Measurements from ENCODE around the gene SNX15.
"Not testable (repeated sequence)": the region's sequence is repeated elsewhere in the genome, so short reads cannot be mapped to it uniquely, and the experiment has no call there.

The SNX15 gene

DNA sequence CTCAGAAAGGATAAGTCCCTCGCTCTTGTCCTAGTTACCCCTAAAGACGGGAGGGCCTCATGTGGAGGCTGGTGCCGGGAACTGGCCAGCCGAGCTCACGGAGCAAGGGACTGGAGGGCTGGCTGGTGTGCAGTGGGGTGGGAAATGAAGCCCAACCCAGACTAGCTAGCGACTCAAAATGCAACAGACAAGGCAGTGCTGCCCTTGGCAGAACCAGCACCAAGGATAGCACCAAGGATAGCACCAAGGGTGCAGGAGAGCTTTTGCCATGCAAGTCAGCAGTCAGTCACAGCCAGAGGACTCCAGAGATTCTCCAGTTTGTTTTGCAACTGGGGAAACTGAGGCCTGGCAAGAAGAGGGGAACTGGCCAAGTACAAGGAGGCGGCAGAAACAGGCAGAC lies 24.0 kb upstream of the SNX15 start:
- TF ChIP-seq, protein P1, sequence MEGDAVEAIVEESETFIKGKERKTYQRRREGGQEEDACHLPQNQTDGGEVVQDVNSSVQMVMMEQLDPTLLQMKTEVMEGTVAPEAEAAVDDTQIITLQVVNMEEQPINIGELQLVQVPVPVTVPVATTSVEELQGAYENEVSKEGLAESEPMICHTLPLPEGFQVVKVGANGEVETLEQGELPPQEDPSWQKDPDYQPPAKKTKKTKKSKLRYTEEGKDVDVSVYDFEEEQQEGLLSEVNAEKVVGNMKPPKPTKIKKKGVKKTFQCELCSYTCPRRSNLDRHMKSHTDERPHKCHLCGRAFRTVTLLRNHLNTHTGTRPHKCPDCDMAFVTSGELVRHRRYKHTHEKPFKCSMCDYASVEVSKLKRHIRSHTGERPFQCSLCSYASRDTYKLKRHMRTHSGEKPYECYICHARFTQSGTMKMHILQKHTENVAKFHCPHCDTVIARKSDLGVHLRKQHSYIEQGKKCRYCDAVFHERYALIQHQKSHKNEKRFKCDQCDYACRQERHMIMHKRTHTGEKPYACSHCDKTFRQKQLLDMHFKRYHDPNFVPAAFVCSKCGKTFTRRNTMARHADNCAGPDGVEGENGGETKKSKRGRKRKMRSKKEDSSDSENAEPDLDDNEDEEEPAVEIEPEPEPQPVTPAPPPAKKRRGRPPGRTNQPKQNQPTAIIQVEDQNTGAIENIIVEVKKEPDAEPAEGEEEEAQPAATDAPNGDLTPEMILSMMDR (IDR thresholded peaks at IDR 0.05; ENCODE audit: low read depth, low read length), result no peak
- peak; percentile 42 to 50 for DNase-seq (ENCODE audit: low read depth in 2 of 2)
- no peak overlapping the region for H3K4me3 ChIP-seq (replicated peaks in 1 of 2; ENCODE audit: low read depth in 2 of 2, low read length in 2 of 2)

- H3K4me3 ChIP-seq (replicated peaks in 1 of 2; ENCODE audit: low read depth in 2 of 2, low read length in 2 of 2); DNase-seq (ENCODE audit: low read depth in 2 of 2): not testable (repeated sequence)
These were observed 23.3 kb upstream of the SNX15 start for GRCh38 chr11:65003968-65004367.

- DNase-seq (ENCODE audit: low read depth in 2 of 2), result peak in 1 of 2 donors; percentile 14
- TF ChIP-seq, protein P1 (IDR thresholded peaks at IDR 0.05; ENCODE audit: low read depth, low read length), result no peak
- no peak overlapping the region for H3K4me3 ChIP-seq (replicated peaks in 1 of 2; ENCODE audit: low read depth in 2 of 2, low read length in 2 of 2)
These were observed 19.2 kb upstream of the SNX15 start for GRCh38 chr11:65008016-65008415.

- TF ChIP-seq, protein P1 (IDR thresholded peaks at IDR 0.05; ENCODE audit: low read depth, low read length), result no peak
- DNase-seq (ENCODE audit: low read depth in 2 of 2), result no peak
- no peak overlapping the region for H3K4me3 ChIP-seq (replicated peaks in 1 of 2; ENCODE audit: low read depth in 2 of 2, low read length in 2 of 2)
These were observed 18.4 kb upstream of the SNX15 start for GRCh38 chr11:65008873-65009272.

DNA sequence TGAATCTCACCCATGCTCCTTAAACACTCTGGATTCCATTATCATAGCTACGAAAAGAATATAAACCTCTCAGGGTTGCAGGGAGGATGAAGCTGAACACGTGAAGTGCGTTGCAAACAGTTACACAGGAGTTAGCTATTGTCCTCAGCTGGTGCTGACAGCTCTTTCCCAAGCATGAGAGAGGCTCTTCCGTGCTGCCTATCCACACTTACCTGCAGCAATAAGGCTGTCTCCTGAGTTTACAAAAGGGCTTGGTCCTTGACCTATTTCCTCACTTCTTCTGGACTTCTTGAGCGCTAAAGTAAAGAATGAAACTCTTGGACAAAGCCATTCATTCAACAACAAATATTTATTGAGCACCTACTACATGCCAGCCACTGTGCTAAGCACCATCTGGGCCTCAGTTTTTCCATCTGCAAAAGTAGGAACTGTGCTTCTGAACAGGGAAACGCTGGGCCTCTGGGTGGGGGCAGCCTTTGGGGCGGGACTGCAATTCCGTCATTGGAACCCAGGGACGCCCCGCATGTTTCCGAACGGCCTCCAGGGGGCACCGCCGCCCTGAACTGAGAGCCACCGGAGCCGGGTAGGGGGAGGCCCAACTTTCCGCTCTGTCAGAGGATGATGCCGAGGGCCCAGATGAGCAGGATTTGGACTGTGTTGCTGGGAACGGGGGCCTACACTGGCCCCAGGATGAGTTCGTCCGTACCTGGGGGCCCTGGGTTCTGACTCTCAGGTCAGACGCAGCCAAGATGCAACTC lies 13.9 kb upstream of the SNX15 start:
- peak; percentile 90 to 91 for DNase-seq (ENCODE audit: low read depth in 2 of 2)
- TF ChIP-seq, protein P1 (IDR thresholded peaks at IDR 0.05; ENCODE audit: low read depth, low read length), result peak; percentile 78
- peak overlapping the region; percentile 84 to 85 for H3K4me3 ChIP-seq (replicated peaks in 1 of 2; ENCODE audit: low read depth in 2 of 2, low read length in 2 of 2)

- DNase-seq (ENCODE audit: low read depth in 2 of 2), result peak; percentile 88 to 93
- H3K4me3 ChIP-seq (replicated peaks in 1 of 2; ENCODE audit: low read depth in 2 of 2, low read length in 2 of 2), result peak within 1 kb of the TSS; percentile 84 to 85
- TF ChIP-seq, protein P1 (IDR thresholded peaks at IDR 0.05; ENCODE audit: low read depth, low read length), result no peak
These were observed 13.1 kb upstream of the SNX15 start, which contains the start of gene ARL2 for GRCh38 chr11:65013888-65014725. ARL2 (plus strand) TSS chr11:65014160; CDS start chr11:65014208, 48 bp downstream.

- H3K4me3 ChIP-seq (replicated peaks in 1 of 2; ENCODE audit: low read depth in 2 of 2, low read length in 2 of 2), result peak overlapping the region; percentile 84 to 85
- TF ChIP-seq, protein P1 (IDR thresholded peaks at IDR 0.05; ENCODE audit: low read depth, low read length), result no peak
- DNase-seq (ENCODE audit: low read depth in 2 of 2), result no peak
These were observed 12.5 kb upstream of the SNX15 start for GRCh38 chr11:65014726-65015227.
